ENCODE data around the gene CRY1.
"Not testable (repeated sequence)": the region's sequence is repeated elsewhere in the genome, so short reads cannot be mapped to it uniquely, and the experiment has no call there.

Gene CRY1

DNA sequence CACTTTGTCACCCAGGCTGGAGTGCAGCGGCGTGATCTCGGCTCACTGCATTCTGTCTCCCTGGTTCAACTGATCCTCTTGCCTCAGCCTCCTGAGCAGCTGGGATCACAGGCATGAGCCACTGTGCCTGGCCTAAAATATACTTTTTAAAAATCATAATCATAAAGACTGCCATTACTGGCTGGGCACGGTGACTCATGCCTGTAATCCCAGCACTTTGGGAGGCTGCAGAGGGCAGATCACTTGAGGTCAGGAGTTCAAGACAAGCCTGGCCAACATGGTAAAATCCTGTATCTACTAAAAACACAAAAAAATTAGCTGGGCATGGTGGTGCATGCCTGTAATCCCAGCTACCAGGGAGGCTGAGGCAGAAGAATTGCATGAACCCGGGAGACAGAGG, 20.1 kb downstream of the CRY1 start:
- H3K27ac Mint-ChIP-seq; H3K36me3 Mint-ChIP-seq (ENCODE audit: low read depth); H3K9me3 Mint-ChIP-seq; H3K27me3 Mint-ChIP-seq; intact Hi-C loops (cut with micrococcal nuclease); H3K4me1 Mint-ChIP-seq (ENCODE audit: low read depth); H3K4me3 Mint-ChIP-seq: not testable (repeated sequence)

DNA sequence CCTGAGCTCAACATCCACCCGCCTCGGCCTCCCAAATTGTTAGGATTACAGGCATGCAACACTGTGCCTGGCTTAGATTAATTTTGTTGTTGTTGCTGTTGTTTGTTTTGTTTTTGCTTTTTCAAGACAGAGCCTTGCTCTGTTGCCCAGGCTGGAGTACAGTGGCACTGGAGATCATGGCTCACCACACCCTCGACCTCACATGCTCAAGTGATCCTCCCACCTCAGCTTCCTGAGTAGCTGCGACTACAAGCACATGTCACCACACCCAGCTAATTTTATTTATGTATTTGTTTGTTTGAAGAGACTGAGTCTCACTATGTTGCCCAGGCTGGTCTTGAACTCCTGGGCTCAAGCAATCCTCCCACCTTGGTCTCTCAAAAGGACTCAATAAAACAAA, 26.7 kb downstream of the CRY1 start:
- Mint-ChIP-seq H3K27me3 (no peaks in the 10 kb centered on the region), H3K27ac (no peak overlapping the region), H3K4me1 (ENCODE audit: low read depth) (no peaks in the 10 kb centered on the region), H3K4me3 (no peak overlapping the region), H3K9me3 (no peaks in the 10 kb centered on the region), H3K36me3 (ENCODE audit: low read depth) (no peaks in the 10 kb centered on the region)
- intact Hi-C loops (cut with micrococcal nuclease) = no loop called here

DNA sequence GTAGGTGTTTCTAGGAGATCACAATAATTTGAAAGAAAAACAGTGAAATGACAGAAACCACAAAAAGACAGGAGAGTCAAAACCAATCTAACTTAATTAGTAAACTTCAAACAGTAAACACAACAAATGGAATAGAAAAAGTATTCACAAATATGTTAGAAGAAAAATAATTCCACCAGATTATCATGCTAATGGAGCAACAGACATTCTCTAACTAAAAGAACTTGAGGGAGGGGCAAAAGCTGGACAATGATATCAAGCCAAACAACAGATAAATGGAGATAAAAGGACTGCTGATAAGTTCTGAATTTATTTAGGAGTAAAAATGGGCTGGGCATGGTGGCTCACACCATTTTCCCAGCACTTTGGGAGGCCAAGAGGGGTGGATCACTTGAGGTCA, 28.7 kb downstream of the CRY1 start:
- Mint-ChIP-seq H3K27ac (no peak overlapping the region), H3K36me3 (ENCODE audit: low read depth) (no peaks in the 10 kb centered on the region), H3K4me1 (ENCODE audit: low read depth) (no peaks in the 10 kb centered on the region), H3K4me3 (no peak overlapping the region), H3K27me3 (no peaks in the 10 kb centered on the region), H3K9me3 (no peaks in the 10 kb centered on the region)
- intact Hi-C loops (cut with micrococcal nuclease) = no loop called here

DNA sequence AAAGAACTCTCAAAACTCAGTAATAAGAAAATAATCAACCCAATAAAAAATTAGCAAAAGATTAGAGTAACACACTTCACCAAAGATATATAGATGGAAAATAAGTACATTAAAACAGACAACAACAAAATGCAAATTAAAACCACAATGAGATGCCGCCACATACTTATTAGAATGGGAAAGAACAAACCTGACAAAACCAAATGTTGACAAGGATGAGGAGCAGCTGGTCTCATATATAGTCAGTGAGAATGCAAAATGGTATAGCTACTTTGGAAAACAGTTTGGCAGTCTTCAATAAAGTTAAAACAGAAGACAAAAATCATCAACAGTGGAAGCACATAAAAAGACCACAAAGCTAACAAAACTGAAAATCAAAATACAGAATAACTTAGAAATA, 29.1 kb downstream of the CRY1 start:
- Mint-ChIP-seq H3K4me3 (no peak overlapping the region), H3K4me1 (ENCODE audit: low read depth) (no peaks in the 10 kb centered on the region), H3K27me3 (no peaks in the 10 kb centered on the region), H3K36me3 (ENCODE audit: low read depth) (no peaks in the 10 kb centered on the region), H3K9me3 (no peaks in the 10 kb centered on the region), H3K27ac (no peak overlapping the region)
- intact Hi-C loops (cut with micrococcal nuclease) = no loop called here

DNA sequence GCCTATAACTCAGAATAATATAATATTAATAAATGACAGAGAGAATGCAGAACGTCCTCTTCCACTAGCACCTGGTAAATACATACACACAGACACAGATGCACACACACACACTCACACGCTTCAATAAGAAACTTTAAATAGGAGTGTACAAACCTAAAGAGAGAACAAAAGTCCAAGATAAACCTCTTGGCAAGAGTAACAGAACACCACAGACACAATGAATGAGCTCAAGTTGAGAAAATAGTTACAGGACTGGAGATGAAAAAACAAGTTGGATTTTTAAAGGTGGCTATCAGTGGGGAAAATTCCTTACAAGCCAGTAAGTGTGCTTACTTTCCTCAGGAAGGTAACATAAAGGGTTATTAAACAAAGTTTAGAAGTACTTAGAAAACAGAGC, 35.2 kb downstream of the CRY1 start:
- Mint-ChIP-seq H3K4me3 (no peak overlapping the region), H3K36me3 (ENCODE audit: low read depth) (no peaks in the 10 kb centered on the region), H3K4me1 (ENCODE audit: low read depth) (no peaks in the 10 kb centered on the region), H3K27me3 (no peaks in the 10 kb centered on the region), H3K9me3 (peaks cover 9% of the 10 kb centered on the region), H3K27ac (no peak overlapping the region)
- intact Hi-C loops (cut with micrococcal nuclease) = no loop called here

DNA sequence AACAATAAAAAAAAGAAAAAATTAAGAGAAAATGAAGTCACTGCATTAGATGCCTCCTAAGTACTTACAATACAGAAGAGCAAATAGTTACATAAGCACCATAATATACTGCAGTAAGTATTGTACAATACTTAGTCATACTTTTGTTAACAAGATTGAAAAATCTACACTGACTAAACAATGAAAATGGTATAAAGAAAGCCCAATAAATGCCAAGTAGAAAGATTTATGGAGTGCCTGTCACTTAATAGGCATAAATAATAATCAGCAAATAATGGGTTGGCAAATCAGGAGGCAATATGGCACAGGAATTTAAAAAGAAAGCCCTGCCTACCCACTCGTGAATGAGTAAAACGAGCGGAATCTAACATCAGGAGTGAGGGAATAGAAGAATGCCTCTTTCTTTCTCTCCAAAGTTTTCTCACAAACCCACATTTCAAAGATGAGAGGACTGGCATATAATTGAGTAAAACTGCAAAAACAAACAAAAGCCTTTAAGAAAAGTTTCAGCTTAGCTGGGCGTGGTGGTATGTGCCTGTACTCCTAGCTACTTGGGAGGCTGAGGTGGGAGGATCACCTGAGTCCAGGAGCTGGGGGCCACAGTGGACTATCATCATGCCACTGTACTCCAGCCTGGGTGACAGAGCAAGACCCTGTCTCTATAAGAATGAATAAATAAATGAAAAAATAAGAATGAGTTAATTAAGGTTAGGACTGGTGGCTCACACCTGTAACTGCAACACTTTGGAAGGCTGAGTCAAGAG, 36.1 kb downstream of the CRY1 start:
- intact Hi-C loops (cut with micrococcal nuclease) = no loop called here
- H3K4me3 Mint-ChIP-seq = no peak overlapping the region
- no peaks in the 10 kb centered on the region for H3K4me1 Mint-ChIP-seq (ENCODE audit: low read depth)
- H3K9me3 Mint-ChIP-seq = peaks cover 18% of the 10 kb centered on the region
- H3K27me3 Mint-ChIP-seq = no peaks in the 10 kb centered on the region
- H3K36me3 Mint-ChIP-seq (ENCODE audit: low read depth) = no peaks in the 10 kb centered on the region
- no peak overlapping the region for H3K27ac Mint-ChIP-seq

DNA sequence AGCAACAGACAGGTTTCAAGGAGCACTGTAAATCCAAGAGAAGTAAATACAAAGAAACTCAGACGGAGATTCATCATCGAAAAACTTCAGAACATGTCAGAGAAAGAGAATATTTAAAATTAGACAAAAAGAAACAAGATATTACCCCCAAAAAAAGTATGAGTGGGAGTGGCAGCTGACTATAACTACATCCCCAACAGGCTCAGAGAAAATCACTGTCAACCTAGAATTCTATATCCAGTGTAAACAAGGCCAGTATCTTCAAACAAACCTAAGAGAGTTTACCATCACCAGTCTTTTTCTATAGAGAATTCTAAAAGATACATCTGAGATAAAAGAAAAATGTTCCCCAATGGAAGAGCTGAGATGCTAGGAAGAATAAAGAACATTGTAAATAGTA, 39.6 kb downstream of the CRY1 start:
- intact Hi-C loops (cut with micrococcal nuclease) = no loop called here

DNA sequence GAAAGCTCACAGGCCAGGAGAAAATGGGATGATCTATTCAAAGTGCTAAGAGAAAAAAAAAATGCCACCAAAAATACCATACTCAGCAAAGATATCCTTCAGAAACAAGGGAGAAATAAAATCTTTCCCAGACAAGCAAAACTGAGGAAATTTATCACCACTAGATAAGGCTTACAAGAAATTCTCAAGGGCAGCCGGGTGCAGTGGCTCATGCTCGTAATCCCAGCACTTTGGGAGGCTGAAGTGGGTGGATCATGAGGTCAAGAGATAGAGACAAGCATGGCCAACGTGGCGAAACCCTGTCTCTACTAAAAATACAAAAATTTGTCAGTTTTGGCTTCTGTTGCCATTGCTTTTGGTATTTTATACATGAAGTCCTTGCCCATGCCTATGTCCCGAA, 48.2 kb downstream of the CRY1 start:
- intact Hi-C loops (cut with micrococcal nuclease) = no loop called here
- Mint-ChIP-seq H3K4me3 (no peak overlapping the region), H3K27ac (no peak overlapping the region), H3K9me3 (peaks cover 52% of the 10 kb centered on the region), H3K27me3 (no peaks in the 10 kb centered on the region), H3K4me1 (ENCODE audit: low read depth) (no peaks in the 10 kb centered on the region), H3K36me3 (ENCODE audit: low read depth) (no peaks in the 10 kb centered on the region)

More for the DNA sequence above, 39.6 kb downstream of the CRY1 start:
- Mint-ChIP-seq H3K4me1 (ENCODE audit: low read depth) (no peaks in the 10 kb centered on the region), H3K27ac (no peak overlapping the region), H3K27me3 (no peaks in the 10 kb centered on the region), H3K9me3 (peaks cover 43% of the 10 kb centered on the region), H3K36me3 (ENCODE audit: low read depth) (no peaks in the 10 kb centered on the region), H3K4me3 (no peak overlapping the region)

DNA sequence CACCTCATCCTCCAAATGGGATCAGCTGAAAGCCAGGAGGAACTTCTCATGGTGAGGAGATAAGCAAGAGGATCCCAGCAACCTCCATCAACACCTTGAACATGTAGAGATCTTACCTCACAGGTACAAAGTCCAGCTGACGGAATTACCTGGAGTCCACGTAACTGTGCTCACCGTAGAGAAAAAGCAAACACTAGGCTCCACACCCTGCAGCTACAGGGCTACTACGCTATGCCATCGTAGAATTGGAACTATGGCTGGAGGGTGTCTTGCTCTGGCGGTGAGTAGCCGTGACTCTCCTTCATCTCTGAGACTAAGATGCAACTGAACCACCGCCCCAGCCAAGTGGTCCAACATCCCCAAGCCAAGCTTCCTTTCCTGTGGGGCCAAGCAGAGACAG, 50.5 kb downstream of the CRY1 start:
- H3K4me1 Mint-ChIP-seq (ENCODE audit: low read depth) = no peaks in the 10 kb centered on the region
- intact Hi-C loops (cut with micrococcal nuclease) = no loop called here
- peaks cover 28% of the 10 kb centered on the region for H3K9me3 Mint-ChIP-seq
- H3K27ac Mint-ChIP-seq = no peak overlapping the region
- H3K4me3 Mint-ChIP-seq = no peak overlapping the region
- H3K36me3 Mint-ChIP-seq (ENCODE audit: low read depth) = no peaks in the 10 kb centered on the region
- no peaks in the 10 kb centered on the region for H3K27me3 Mint-ChIP-seq

DNA sequence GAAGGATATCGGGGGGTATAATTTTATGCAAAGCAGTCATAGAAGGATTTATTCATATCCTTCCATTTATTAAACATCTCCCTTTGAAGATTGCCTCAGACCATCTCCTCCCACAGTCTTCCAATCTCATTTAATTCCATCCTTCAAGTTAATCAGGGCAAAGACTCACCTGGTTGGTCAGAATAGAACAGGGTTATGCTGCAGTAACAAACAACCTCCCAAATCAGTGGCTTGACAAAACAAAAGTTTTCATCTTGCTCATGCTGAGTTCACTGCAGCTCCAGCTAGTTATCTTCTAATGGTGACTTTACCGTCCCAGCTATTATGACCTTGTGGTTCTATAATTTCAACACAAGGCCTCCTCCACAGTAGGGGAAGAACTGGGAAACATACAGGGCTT, 57.6 kb downstream of the CRY1 start:
- H3K27me3 Mint-ChIP-seq = no peaks in the 10 kb centered on the region
- no peaks in the 10 kb centered on the region for H3K36me3 Mint-ChIP-seq (ENCODE audit: low read depth)
- intact Hi-C loops (cut with micrococcal nuclease) = no loop called here
- no peak overlapping the region for H3K4me3 Mint-ChIP-seq
- peaks cover 13% of the 10 kb centered on the region for H3K9me3 Mint-ChIP-seq
- no peak overlapping the region for H3K27ac Mint-ChIP-seq
- H3K4me1 Mint-ChIP-seq (ENCODE audit: low read depth) = peaks cover 8% of the 10 kb centered on the region

DNA sequence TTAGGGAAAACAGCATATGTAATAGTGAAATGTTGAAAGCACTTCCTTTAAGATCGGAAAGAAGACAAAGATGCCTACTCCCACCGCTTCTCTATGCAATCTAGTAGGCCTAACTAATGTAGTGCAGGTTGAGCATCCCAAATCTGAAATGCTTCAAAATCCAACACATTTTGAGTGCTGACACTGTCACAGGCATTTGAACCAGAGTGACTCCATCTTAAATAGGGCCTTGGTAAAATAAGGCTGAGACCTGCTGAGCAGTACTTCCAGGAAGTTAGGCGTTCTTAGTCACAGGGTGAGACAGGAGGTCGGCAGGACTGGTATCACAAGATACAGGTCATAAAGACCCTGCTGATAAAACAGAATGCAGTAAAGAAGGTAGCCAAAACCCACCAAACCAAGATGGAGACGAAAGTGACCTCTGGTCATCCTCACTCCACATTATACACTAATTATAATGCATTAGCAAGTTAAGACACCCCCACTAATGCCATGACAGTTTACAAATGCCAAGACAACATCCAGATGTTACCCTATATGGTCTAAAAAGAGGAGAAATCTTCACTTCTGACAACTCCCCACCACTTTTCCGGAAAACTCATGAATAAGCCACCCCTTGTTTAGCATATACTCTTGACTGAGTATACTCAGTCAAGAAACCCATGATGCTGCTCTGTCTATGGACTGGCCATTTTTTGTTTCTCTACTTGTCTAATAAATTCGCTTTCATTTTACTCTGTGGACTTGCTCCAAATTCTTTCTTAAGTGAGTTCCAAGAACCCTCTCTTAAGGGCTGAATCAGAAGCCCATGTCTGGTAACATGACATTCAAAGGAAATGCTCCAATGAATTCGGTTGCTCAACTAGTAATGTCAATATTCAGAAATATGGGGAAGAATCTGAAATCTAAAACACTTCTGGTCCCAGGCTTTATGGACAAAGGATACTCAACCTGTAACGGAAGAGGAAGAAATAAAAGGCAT, 59.3 kb downstream of the CRY1 start:
- Mint-ChIP-seq H3K36me3 (ENCODE audit: low read depth) (no peaks in the 10 kb centered on the region), H3K4me1 (ENCODE audit: low read depth) (peaks cover 8% of the 10 kb centered on the region), H3K27ac (no peak overlapping the region), H3K9me3 (peaks cover 13% of the 10 kb centered on the region), H3K4me3 (no peak overlapping the region), H3K27me3 (no peaks in the 10 kb centered on the region)
- intact Hi-C loops (cut with micrococcal nuclease) = no loop called here

DNA sequence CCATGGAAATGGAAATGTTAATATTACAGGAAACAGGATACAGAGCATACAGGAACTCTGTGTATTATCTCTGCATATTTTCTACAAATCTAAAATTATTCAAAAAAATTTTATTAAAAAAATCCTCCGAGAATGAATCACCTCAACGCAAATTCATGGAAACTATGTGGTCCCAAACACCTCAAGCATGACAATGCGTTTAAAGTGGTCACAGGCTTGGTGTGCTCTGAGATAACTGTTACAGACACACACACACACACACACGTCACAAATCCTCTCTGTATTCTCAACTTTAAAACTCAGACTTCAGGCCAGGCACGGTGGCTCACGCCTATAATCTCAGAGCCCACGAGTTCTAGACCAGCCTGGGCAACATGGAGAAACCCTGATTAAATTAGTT, 61.1 kb downstream of the CRY1 start:
- intact Hi-C loops (cut with micrococcal nuclease) = no loop called here
- Mint-ChIP-seq H3K36me3 (ENCODE audit: low read depth) (no peaks in the 10 kb centered on the region), H3K4me1 (ENCODE audit: low read depth) (peaks cover 8% of the 10 kb centered on the region), H3K27ac (no peak overlapping the region), H3K4me3 (no peak overlapping the region), H3K27me3 (no peaks in the 10 kb centered on the region), H3K9me3 (peaks cover 13% of the 10 kb centered on the region)

DNA sequence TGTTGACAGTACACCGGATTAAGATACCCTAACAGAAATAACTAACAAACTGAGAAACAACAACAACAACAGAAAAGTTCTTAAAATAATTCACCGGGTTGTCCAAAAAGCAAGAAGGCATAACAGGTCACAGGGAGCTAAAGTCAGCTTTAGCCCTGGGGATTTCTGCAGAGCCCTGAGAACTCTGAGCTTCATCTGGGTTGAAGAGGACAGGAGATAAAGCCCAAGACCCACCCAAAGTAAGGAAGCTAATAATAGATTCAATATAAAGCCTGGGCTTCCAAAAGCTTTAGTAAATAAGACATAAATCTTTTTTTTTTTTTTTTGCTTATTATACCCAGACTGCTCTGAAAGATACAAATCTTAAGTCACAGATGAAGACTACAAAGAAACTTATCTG, 62.3 kb downstream of the CRY1 start:
- Mint-ChIP-seq H3K4me1 (ENCODE audit: low read depth) (peaks cover 7% of the 10 kb centered on the region), H3K9me3 (peaks cover 4% of the 10 kb centered on the region), H3K27me3 (no peaks in the 10 kb centered on the region), H3K4me3 (no peak overlapping the region), H3K36me3 (ENCODE audit: low read depth) (no peaks in the 10 kb centered on the region), H3K27ac (no peak overlapping the region)
- intact Hi-C loops (cut with micrococcal nuclease) = no loop called here

DNA sequence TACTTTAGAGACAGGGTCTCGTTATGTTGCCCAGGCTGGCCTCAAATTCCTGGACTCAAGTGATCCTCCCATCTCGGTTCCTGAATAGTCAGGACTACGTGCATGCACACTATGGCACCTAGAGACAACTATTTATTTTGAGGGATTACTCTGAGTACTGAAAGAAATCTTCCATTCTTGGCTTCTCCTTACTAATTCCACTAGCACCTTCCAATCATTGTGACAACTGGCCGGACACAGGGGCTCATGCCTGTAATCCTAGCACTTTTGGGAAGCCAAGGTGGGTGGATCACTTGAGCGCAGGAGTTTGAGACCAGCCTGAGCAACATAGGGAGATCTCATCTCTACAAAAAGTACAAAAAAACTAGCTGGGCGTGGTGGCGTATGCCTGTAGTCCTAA, 64.3 kb downstream of the CRY1 start:
- Mint-ChIP-seq H3K4me1 (ENCODE audit: low read depth) (no peaks in the 10 kb centered on the region), H3K27me3 (no peaks in the 10 kb centered on the region), H3K36me3 (ENCODE audit: low read depth) (no peaks in the 10 kb centered on the region), H3K27ac (no peak overlapping the region), H3K4me3 (no peak overlapping the region), H3K9me3 (no peaks in the 10 kb centered on the region)
- intact Hi-C loops (cut with micrococcal nuclease) = no loop called here

Data from dendritic cell treated with granulocyte-macrophage colony-stimulating factor and Interleukin-4, amounts not matched to agents 40 ng/mL and 50 ng/mL, for 4 days (primary cell).